Peyer's patch (tissue), 4 donors: ENCODE results near the gene MAZ. TPM values are rescaled to one million over a fixed set of nuclear protein-coding genes. Genes with fewer than 3 reads are reported as not detected.

ENCODE experiments used
- DNase-seq, 3 donors: peaks; one replicate each; pipeline ENCODE4 v3.0.0-alpha.2; 2017 to 2019
- H3K27ac ChIP-seq, 4 donors: fragments of 200-600 bp; sonication (generic); one replicate each; pipeline ENCODE4 v1.5.1; 2016 to 2019
- H3K27me3 ChIP-seq, 2 donors: fragments of 200-600 bp; sonication (generic); one replicate each; pipeline ENCODE4 v1.5.1; 2019
- H3K36me3 ChIP-seq, 3 donors: fragments of 200-600 bp; sonication (generic); one replicate each; pipeline ENCODE4 v1.5.1; 2016 to 2019
- H3K4me1 ChIP-seq, 4 donors: fragments of 200-600 bp; sonication (generic); one replicate each; pipeline ENCODE4 v1.5.1; 2016 to 2019
- H3K4me3 ChIP-seq, 4 donors: fragments of 200-600 bp; sonication (generic); 1 replicate in 3 of 4; 2 replicates in 1 of 4; pipeline ENCODE4 v1.5.1; 2016 to 2019; ENCODE audit warnings: mild to moderate bottlenecking in 1 of 4
- H3K9me3 ChIP-seq, 4 donors: fragments of 200-600 bp; sonication (generic); one replicate each; pipeline ENCODE4 v1.5.1; 2016 to 2019; ENCODE audit warnings: mild to moderate bottlenecking in 1 of 4
- POLR2A ChIP-seq, 2 donors: fragments of 450-650 bp; IDR thresholded peaks; one replicate each; pipeline ENCODE4 v1.5.1; 2017; ENCODE audit warnings: antibody characterized with exemption in 2 of 2, mild to moderate bottlenecking in 2 of 2, moderate library complexity in 2 of 2
- total RNA-seq, 4 donors: library from RNA; depleted of rRNA; stranded (reverse); fragments of >200 nt; gene quantifications; one replicate each; pipeline ENCODE4 v1.1.0, GENCODE V29; 2016
- TF ChIP-seq, protein P1 (sequence below), 6 experiments: fragments of 450-650 bp in 4 of 6; fragments of 200-600 bp in 2 of 6; sonication (generic) in 1 of 6; IDR thresholded peaks; one replicate each; pipeline ENCODE4 v1.5.1; 2017 to 2019; ENCODE audit warnings: antibody characterized with exemption in 6 of 6, mild to moderate bottlenecking in 3 of 6, moderate library complexity in 1 of 6

The MAZ gene
- total RNA-seq, 4 donors from 2014 or later: 124 to 208 (median 135) TPM

GRCh38 chr16:29802416-29802935, 3.9 kb upstream of the MAZ start:
- Histone ChIP-seq H3K9me3 (no peaks in the 10 kb centered on the region), H3K4me3 (no peak overlapping the region), H3K27me3 (no peaks in the 10 kb centered on the region), H3K27ac (no peak overlapping the region), H3K36me3 (peaks cover 0 to 39% (median 0%) of the 10 kb centered on the region in 3 donors), H3K4me1 (peaks cover 0 to 9% (median 2%) of the 10 kb centered on the region in 4 donors)
- no peak for DNase-seq
- TF ChIP-seq, protein P1, sequence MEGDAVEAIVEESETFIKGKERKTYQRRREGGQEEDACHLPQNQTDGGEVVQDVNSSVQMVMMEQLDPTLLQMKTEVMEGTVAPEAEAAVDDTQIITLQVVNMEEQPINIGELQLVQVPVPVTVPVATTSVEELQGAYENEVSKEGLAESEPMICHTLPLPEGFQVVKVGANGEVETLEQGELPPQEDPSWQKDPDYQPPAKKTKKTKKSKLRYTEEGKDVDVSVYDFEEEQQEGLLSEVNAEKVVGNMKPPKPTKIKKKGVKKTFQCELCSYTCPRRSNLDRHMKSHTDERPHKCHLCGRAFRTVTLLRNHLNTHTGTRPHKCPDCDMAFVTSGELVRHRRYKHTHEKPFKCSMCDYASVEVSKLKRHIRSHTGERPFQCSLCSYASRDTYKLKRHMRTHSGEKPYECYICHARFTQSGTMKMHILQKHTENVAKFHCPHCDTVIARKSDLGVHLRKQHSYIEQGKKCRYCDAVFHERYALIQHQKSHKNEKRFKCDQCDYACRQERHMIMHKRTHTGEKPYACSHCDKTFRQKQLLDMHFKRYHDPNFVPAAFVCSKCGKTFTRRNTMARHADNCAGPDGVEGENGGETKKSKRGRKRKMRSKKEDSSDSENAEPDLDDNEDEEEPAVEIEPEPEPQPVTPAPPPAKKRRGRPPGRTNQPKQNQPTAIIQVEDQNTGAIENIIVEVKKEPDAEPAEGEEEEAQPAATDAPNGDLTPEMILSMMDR (IDR thresholded peaks at IDR 0.05): no peak
- no peak for TF ChIP-seq POLR2A (IDR thresholded peaks at IDR 0.05)

DNA sequence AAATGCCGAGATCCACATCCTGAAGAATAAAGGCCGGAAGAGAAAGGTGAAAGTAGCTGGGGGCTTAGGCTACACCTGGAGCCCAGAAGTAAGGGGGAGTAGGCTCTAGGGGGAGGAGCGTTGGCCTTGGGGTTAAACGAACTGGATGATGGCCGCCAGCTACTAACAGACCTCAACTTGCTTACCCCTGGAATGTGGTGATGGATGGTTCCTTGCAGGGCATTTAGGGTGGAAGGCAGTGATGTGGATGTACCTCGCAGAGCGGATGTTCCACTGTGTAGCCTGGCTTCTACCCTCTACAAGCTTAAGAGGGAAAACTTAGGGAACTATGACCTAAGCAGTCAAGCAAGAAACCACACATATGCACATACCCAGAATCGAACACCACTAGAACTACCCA, 2.3 kb upstream of the MAZ start:
- no peaks in the 10 kb centered on the region for H3K27me3 ChIP-seq
- H3K4me3 ChIP-seq: no peak overlapping the region
- peaks cover 0 to 27% (median 0%) of the 10 kb centered on the region in 3 donors for H3K36me3 ChIP-seq
- H3K9me3 ChIP-seq: no peaks in the 10 kb centered on the region
- H3K27ac ChIP-seq: peak overlapping the region; percentile 93 to 99 (median 98)
- H3K4me1 ChIP-seq: peaks cover 2 to 21% (median 14%) of the 10 kb centered on the region in 4 donors
- DNase-seq: no peak
- no peak for TF ChIP-seq POLR2A (IDR thresholded peaks at IDR 0.05)
- TF ChIP-seq, protein P1 (IDR thresholded peaks at IDR 0.05): no peak

GRCh38 chr16:29804455-29805231, 1.7 kb upstream of the MAZ start:
- peaks cover 0 to 27% (median 0%) of the 10 kb centered on the region in 3 donors for H3K36me3 ChIP-seq
- no peak for TF ChIP-seq POLR2A (IDR thresholded peaks at IDR 0.05)
- TF ChIP-seq, protein P1 (IDR thresholded peaks at IDR 0.05): no peak
- peak overlapping the region; percentile 76 to 84 (median 78) for H3K4me3 ChIP-seq
- peak in 2 of 3 donors; percentile 29 to 61 for DNase-seq
- peak overlapping the region; percentile 93 to 99 (median 98) for H3K27ac ChIP-seq
- no peaks in the 10 kb centered on the region for H3K9me3 ChIP-seq
- peaks cover 4 to 27% (median 19%) of the 10 kb centered on the region in 4 donors for H3K4me1 ChIP-seq
- no peaks in the 10 kb centered on the region for H3K27me3 ChIP-seq

- peak overlapping the region; percentile 76 to 84 (median 78) for H3K4me3 ChIP-seq
- peak overlapping the region; percentile 93 to 99 (median 98) for H3K27ac ChIP-seq
- no peaks in the 10 kb centered on the region for H3K27me3 ChIP-seq
- TF ChIP-seq, protein P1 (IDR thresholded peaks at IDR 0.05): peak in 4 of 6 experiments; percentile 1 to 20 (median 17)
- peak; percentile 83 to 90 for TF ChIP-seq POLR2A (IDR thresholded peaks at IDR 0.05)
- peaks cover 4 to 35% (median 21%) of the 10 kb centered on the region in 4 donors for H3K4me1 ChIP-seq
- H3K36me3 ChIP-seq: peaks cover 0 to 25% (median 0%) of the 10 kb centered on the region in 3 donors
- H3K9me3 ChIP-seq: no peaks in the 10 kb centered on the region
- peak; percentile 98 to 99 (median 98) for DNase-seq
These were observed 864 bp upstream of the MAZ start for GRCh38 chr16:29805232-29806098.
